DOHH2 (cell line): ENCODE data around the gene OGFOD3.

Source experiments
- H3F3A ChIP-seq: fragments of 200-600 bp; sonication (generic), shearing (Covaris generic); 2 replicates; pipeline ENCODE4 v1.6.0; 2016; ENCODE audit warnings: antibody characterized with exemption, mild to moderate bottlenecking; ENCODE audit not compliant: control insufficient read depth, insufficient read depth
- H3K27ac ChIP-seq: fragments of 200-600 bp; sonication (generic); 2 replicates; pipeline ENCODE4 v1.5.1; 2014; ENCODE audit warnings: low read depth, mild to moderate bottlenecking, low read length, moderate library complexity
- H3K27me3 ChIP-seq: fragments of 200-600 bp; sonication (generic); 2 replicates; pipeline ENCODE4 v1.6.1; 2014; ENCODE audit warnings: mild to moderate bottlenecking, low read length, mixed read lengths; ENCODE audit not compliant: control insufficient read depth
- H3K36me3 ChIP-seq: fragments of 200-600 bp; sonication (generic); 2 replicates; pipeline ENCODE4 v1.6.1; 2014; ENCODE audit warnings: mild to moderate bottlenecking, low read length, moderate library complexity, mixed read lengths; ENCODE audit not compliant: control insufficient read depth
- H3K4me1 ChIP-seq: fragments of 200-600 bp; sonication (generic); 2 replicates; pipeline ENCODE4 v1.6.1; 2014; ENCODE audit warnings: mild to moderate bottlenecking, low read length, mixed read lengths; ENCODE audit not compliant: control insufficient read depth
- H3K4me2 ChIP-seq: fragments of 200-600 bp; sonication (generic); 2 replicates; pipeline ENCODE4 v1.6.0; 2014; ENCODE audit warnings: mild to moderate bottlenecking, low read length, moderate library complexity
- H3K4me3 ChIP-seq: fragments of 200-600 bp; sonication (generic); 2 replicates; pipeline ENCODE4 v1.5.1; 2014; ENCODE audit warnings: mild to moderate bottlenecking, low read length, mixed read lengths
- H3K79me2 ChIP-seq: fragments of 200-600 bp; sonication (generic); 2 replicates; pipeline ENCODE4 v1.6.1; 2014; ENCODE audit warnings: mild to moderate bottlenecking, low read length, mixed read lengths; ENCODE audit not compliant: control insufficient read depth
- H3K9me2 ChIP-seq: fragments of 200-600 bp; sonication (generic); replicated peaks from 2 replicates; pipeline ENCODE4 v1.6.1; 2014; ENCODE audit warnings: mild to moderate bottlenecking, low read length, mixed read lengths; ENCODE audit not compliant: control insufficient read depth
- H3K9me3 ChIP-seq: fragments of 200-600 bp; sonication (generic); 2 replicates; pipeline ENCODE4 v1.6.1; 2014; ENCODE audit warnings: antibody characterized with exemption, low read length, mixed read lengths; ENCODE audit not compliant: control insufficient read depth, insufficient read depth
- H4K20me1 ChIP-seq: fragments of 200-600 bp; sonication (generic); 2 replicates; pipeline ENCODE4 v1.6.0; 2014; ENCODE audit warnings: low read depth, mild to moderate bottlenecking, antibody characterized with exemption, low read length, moderate library complexity; ENCODE audit not compliant: control insufficient read depth, insufficient read depth
- EZH2phosphoT487 ChIP-seq: fragments of 200-600 bp; sonication (generic); IDR thresholded peaks from 2 replicates; pipeline ENCODE4 v1.6.1; 2017; ENCODE audit warnings: borderline replicate concordance, mild to moderate bottlenecking, antibody characterized with exemption, low read length, moderate library complexity, mixed read lengths
- TF ChIP-seq, protein P1 (sequence below): fragments of 200-600 bp; sonication (generic); IDR thresholded peaks from one replicate; pipeline ENCODE4 v1.5.1; 2014; ENCODE audit warnings: antibody characterized with exemption, mild to moderate bottlenecking, low read depth, low read length; ENCODE audit not compliant: poor library complexity, severe bottlenecking

The OGFOD3 gene

GRCh38 chr17:82458885-82459424 is 40.6 kb upstream of the OGFOD3 start:
- H3K27ac ChIP-seq, result peak overlapping the region; percentile 91
- peak overlapping the region; percentile 99 for H3K4me3 ChIP-seq
- peaks cover 21% of the 10 kb centered on the region for H3K4me1 ChIP-seq
- no peaks in the 10 kb centered on the region for H3K9me2 ChIP-seq
- peaks cover 49% of the 10 kb centered on the region for H3K36me3 ChIP-seq
- H3K4me2 ChIP-seq, result peak overlapping the region; percentile 93
- H3K27me3 ChIP-seq, result no peaks in the 10 kb centered on the region
- peaks cover 6% of the 10 kb centered on the region; the same call in 1 of the 2 replicates for H3F3A ChIP-seq
- H3K9me3 ChIP-seq, result no peaks in the 10 kb centered on the region
- TF ChIP-seq, protein P1, sequence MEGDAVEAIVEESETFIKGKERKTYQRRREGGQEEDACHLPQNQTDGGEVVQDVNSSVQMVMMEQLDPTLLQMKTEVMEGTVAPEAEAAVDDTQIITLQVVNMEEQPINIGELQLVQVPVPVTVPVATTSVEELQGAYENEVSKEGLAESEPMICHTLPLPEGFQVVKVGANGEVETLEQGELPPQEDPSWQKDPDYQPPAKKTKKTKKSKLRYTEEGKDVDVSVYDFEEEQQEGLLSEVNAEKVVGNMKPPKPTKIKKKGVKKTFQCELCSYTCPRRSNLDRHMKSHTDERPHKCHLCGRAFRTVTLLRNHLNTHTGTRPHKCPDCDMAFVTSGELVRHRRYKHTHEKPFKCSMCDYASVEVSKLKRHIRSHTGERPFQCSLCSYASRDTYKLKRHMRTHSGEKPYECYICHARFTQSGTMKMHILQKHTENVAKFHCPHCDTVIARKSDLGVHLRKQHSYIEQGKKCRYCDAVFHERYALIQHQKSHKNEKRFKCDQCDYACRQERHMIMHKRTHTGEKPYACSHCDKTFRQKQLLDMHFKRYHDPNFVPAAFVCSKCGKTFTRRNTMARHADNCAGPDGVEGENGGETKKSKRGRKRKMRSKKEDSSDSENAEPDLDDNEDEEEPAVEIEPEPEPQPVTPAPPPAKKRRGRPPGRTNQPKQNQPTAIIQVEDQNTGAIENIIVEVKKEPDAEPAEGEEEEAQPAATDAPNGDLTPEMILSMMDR, result no peak
- TF ChIP-seq EZH2phosphoT487, result no peak
- H4K20me1 ChIP-seq, result no peaks in the 10 kb centered on the region
- peaks cover 23% of the 10 kb centered on the region for H3K79me2 ChIP-seq

GRCh38 chr17:82458179-82458884 is 39.9 kb upstream of the OGFOD3 start, which contains the start of gene NARF:
Gene NARF (plus strand): TSS chr17:82458741. CDS start chr17:82458804, 63 bp downstream.
- Histone ChIP-seq H3K36me3 (peaks cover 43% of the 10 kb centered on the region), H3K4me1 (peaks cover 21% of the 10 kb centered on the region), H3K79me2 (peaks cover 23% of the 10 kb centered on the region), H3K27ac (peak within 1 kb of the TSS; percentile 91), H3K9me2 (no peaks in the 10 kb centered on the region), H3K4me2 (peak within 1 kb of the TSS; percentile 93), H3K4me3 (peak within 1 kb of the TSS; percentile 99), H3F3A (peaks cover 6% of the 10 kb centered on the region; the same call in 1 of the 2 replicates), H4K20me1 (no peaks in the 10 kb centered on the region), H3K9me3 (no peaks in the 10 kb centered on the region), H3K27me3 (no peaks in the 10 kb centered on the region)
- TF ChIP-seq EZH2phosphoT487, result no peak
- TF ChIP-seq, protein P1, result no peak

GRCh38 chr17:82457929-82458178 is 39.5 kb upstream of the OGFOD3 start:
- H3F3A ChIP-seq, result peaks cover 6% of the 10 kb centered on the region; the same call in 1 of the 2 replicates
- TF ChIP-seq, protein P1, result no peak
- no peak for TF ChIP-seq EZH2phosphoT487
- peak overlapping the region; percentile 93 for H3K4me2 ChIP-seq
- no peaks in the 10 kb centered on the region for H3K27me3 ChIP-seq
- no peaks in the 10 kb centered on the region for H4K20me1 ChIP-seq
- H3K9me3 ChIP-seq, result no peaks in the 10 kb centered on the region
- peak overlapping the region; percentile 99 for H3K4me3 ChIP-seq
- peaks cover 39% of the 10 kb centered on the region for H3K36me3 ChIP-seq
- peaks cover 21% of the 10 kb centered on the region for H3K4me1 ChIP-seq
- H3K9me2 ChIP-seq, result no peaks in the 10 kb centered on the region
- H3K27ac ChIP-seq, result peak overlapping the region; percentile 91
- peaks cover 23% of the 10 kb centered on the region for H3K79me2 ChIP-seq
